AG08395 (cell line): Measurements from ENCODE around the gene GABRG3.
"Not testable (repeated sequence)": the region's sequence is repeated elsewhere in the genome, so short reads cannot be mapped to it uniquely, and the experiment has no call there.

Experiments used
- DNase-seq: peaks from one replicate; pipeline ENCODE4 v3.0.0; 2012; ENCODE audit warnings: mixed read lengths, low spot score

Gene GABRG3

DNA sequence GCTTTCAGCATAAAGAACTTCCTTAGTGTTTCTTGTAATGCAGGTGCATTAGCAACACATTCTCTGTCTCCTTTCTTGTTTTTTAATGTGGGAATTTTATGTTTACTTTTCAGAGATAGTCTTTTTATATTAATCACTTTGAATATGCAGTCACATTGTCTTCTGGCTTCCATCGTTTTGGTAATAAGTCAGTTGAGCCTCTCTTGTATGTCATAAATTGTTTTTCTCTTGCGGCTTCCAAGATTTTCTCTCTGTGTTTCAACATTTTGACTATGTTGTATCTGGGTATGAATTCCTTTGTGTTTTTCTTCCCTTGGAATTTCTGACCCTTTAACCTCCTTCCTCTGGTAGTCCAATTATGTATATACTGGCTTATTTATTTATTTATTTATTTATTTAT, 25.3 kb downstream of the GABRG3 start:
- DNase-seq = no peak

DNA sequence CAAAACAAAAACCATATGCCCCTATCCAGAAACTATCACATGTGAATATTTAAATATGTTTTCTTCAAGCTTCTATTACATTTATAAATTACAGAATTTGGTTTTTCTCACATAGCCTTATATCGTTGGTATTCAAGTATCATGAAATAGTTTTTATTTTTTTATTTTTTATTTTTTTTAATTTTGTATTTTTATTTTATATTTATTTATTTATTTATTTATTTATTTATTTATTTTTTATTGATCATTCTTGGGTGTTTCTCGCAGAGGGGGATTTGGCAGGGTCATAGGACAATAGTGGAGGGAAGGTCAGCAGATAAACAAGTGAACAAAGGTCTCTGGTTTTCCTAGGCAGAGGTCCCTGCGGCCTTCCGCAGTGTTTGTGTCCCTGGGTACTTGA, 32.0 kb downstream of the GABRG3 start:
- DNase-seq = not testable (repeated sequence)

DNA sequence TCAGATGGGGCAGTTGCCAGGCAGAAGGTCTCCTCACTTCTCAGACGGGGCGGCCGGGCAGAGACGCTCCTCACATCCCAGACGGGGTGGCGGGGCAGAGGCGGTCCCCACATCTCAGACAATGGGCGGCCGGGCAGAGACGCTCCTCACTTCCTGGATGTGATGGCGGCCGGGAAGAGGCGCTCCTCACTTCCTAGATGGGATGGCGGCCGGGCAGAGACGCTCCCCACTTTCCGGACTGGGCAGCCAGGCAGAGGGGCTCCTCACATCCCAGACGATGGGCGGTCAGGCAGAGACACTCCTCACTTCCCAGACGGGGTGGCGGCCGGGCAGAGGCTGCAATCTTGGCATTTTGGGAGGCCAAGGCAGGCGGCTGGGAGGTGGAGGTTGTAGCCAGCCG, 33.2 kb downstream of the GABRG3 start:
- not testable (repeated sequence) for DNase-seq

DNA sequence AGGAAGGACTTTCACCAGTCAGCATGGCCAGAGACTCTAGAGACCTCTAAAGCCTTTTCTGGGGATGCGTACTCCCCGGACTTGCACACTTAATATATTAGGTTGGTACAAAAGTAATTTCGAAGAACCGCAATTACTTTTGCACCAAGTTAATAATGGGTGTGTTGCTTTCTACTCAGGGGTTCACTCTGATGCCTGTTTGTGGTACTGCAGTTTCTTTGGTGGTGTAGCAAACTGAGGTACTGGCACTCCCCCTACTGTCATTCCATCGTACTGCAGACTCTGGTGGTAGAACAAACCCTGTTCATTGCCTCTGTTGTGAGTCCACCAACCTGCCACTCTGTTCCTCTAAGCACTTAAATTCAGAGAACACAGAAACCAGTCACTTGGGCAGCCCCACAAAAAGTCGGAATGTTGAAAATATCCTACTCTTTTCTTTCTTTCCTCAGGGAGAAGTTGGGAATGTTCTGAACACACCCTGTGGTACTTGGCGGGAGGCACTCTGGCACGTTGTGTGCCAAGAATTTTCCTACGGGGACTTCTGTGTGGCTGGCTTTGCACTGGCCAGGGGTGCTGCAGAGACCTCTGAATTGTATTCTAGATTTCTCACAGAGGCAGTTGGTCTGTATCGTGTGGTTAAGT, 46.3 kb downstream of the GABRG3 start:
- DNase-seq = peak; percentile 91

DNA sequence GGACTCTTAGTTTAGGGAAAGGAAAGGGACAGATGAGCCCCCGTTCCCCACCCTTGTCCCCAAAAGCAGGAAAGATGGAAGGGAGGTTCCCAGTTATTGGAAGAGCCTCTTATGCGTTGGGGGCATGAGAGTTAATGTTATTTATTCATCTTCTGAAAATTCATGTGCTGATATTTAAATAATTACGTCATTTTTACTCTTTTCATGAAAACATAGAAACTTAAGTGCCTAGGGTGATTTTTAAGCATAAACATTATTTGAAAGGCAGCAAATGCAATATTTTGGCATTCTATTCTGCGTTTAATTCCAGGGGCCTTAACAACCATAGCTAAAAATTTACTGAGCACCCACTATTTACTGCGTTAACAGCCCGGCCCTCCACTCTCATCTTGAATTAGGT, 48.7 kb downstream of the GABRG3 start:
- no peak for DNase-seq

DNA sequence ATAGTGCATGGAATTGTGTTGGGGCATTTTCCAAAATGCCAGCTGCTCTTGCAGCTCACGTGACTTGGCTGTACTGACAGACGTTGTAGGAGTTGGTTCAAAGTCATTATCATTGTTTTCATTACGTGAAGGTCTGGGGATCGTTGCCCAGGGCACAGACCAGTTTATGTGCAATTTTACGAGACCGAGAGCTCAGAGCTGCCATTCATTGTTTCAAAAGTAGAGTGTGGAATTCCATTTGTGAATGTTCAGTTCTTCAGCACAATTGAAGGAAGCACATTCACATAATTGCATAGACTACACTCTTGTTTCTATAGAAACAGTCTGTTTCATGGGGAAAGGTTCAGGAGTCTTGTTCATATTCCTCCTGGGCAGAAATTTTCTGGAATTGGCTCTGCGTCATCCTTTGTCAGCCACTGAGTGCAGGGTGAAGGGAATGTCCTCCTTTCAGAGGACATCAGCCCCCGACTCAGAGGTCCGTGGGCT, 54.5 kb downstream of the GABRG3 start:
- no peak for DNase-seq

DNA sequence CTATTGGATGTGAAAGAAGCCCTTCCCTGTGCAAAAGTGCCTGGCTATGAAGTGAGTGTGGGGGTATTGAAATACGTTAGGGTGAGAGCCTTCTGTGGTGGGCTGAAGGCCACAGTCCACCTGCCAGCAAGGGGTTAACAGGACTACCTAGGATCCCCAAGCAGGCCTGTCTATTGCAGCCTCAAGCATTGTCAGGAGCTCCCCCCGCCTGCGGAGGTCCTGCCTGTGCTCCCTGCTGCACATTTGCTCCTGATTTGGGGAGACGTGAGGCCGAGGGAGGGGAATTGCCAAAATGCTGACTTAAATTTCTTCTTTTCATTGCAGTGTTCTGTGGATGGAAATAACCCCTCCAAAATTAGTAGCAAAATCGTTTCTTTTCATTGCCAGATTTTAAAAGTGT, 56.2 kb downstream of the GABRG3 start:
- no peak for DNase-seq

DNA sequence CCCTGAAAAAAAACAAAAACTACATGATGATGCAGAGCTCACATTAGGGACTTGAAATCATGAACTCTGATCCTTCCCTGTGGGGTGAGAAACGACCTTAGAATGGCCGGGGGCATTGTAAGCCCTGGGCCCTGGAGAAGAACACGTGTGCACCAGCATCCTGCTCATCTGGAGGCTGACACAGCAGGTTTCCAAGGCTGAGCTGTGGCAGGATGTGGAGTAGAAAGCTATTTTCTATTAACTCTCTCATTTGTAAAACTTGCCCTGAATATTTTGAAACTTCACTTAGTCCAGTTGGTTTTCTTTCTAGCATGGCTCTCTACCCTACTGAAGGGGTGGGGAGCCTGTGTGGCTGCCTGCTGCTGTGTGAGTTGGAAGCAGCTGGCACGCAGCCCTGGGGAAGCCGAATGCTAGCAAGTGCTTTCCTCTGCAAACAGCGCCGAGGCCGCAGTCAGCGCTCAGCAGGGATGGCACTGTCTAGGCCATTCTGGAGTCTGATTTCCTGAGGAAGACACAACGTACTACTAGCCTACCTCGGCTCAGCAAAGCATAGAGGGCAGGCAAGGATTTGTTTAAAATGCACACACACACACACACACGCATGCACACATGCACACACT, 58.0 kb downstream of the GABRG3 start:
- peak; percentile 11 for DNase-seq

DNA sequence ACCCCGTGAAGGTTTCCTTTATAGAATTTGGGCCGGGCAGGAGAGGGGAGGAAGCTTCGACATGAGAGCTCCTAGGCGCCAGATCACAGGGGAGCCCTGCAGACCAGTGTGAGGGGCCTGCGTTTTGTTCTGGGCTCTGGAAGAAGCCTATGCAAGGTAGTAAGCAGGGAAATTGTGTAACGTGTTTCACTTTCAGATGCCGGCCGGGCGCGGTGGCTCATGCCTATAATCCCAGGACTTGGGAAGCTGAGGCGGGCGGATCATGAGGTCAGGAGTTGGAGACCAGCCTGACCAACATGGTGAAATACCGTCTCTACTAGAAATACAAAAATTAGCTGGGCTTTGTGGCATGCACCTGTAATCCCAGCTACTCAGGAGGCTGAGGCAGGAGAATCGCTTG, 65.2 kb downstream of the GABRG3 start:
- no peak for DNase-seq

DNA sequence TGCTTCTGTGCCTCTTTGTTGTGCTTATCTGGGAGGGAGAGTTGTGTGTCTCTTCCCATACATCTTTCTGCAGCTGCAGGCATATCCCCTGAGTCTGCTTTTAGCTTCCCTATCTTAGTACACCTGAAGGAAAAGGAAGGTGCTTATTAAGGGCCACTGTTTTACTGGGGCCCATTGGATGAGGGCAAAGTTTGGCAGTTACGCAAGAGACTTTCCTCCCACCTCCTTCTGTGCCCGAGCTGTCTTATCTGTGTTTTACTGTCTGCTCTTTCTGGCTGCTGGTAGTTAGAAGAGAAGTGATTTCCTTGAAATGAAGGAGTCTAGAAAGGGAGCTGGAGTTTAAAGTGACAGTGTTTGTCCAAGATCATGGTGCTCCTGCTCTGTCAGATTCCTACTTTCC, 66.5 kb downstream of the GABRG3 start:
- no peak for DNase-seq

DNA sequence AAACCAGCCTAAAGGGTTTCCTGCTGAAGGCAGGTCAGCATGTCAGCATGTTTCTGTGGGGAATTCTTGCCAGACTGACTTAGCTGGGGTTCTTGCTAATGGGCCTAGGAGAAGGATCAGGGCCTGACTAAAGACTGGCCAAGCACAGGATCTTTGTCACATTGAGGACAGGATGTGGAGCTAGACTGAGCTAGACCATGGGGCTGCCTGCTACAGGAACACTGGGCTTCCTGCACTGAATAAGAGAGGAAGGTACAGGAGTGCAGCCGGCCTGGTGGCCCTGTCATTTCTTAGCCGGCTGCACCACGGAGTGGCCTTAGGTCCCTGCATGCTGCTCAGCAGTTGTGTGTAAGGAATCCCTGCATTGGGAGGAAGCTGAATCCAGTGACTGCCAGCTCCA, 68.2 kb downstream of the GABRG3 start:
- DNase-seq = no peak

DNA sequence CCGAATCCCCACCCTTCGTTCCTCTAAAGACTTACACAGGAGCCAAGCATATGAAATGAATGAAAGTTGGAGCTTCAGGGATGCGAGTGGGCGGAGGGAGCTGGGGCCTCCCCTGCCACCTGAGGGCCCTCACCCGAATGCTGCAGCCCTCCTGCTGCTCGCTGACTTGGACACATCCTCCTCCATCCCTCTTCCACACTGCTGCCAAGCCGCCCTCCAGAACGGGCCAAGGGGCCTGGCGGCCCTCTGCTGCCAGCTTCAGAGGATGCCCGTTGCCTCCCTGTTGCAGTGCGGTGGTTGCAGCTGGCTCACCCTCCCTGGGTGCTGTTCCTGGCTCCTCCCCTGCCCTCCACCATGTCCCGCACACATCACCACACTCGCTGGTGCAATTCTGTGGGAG, 71.2 kb downstream of the GABRG3 start:
- no peak for DNase-seq

DNA sequence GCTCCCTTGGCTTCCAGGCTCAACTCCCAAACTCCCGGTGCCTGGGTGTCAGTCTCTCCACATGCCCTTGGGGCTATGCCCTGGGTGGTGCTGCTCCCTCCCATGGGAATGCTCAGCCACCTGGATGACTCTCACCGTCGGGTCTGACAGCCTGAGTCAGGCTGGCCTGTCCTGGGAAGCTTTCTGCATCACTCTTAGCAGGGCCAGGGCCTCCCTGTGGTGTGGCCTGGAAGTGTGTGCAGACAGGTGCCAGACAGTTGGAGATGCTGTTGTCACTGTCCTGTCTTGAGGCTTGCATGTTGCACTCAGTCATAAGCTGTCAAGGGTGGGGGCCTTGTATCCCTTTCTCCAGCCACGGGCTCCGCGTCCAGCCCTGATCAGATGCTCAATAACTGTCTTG, 71.7 kb downstream of the GABRG3 start:
- no peak for DNase-seq

DNA sequence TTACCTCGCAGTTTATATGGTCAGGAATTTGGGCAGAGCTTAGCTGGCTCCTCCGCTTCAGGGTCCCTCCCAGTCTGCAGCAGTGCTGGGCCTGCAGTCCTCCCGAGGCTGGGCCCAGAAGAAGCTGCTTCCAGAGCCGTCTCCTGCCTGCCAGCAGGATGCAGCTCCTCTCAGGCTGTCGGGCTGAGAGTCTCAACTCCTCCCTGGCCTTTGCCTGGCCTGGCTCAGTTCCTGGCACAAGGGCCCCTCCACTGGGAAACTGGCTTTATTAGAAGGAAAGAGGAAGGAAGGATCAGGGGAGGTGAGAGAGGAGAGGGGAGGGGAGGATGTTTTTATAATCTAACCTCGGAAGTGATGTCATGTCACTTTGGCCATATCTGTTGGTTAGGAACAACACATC, 72.8 kb downstream of the GABRG3 start:
- DNase-seq = no peak

DNA sequence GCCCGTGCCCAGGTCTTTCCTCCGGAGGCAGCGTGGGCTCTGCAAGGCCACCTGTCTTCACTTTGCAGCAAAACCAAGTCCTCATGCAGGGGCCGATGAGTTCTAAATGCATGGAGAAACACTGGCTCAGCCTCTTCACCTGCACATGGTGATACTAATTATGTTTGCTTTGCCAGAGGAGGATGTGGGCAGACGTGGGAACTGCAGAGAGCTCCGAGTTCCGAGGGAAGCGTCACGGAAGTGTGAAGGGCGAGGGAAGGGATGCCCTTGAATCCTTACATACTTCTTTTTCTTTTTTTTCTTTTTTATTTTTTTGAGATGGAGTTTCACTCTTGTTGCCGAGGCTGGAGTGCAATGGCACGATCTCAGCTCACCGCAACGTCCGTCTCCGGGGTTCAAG, 74.8 kb downstream of the GABRG3 start:
- no peak for DNase-seq

DNA sequence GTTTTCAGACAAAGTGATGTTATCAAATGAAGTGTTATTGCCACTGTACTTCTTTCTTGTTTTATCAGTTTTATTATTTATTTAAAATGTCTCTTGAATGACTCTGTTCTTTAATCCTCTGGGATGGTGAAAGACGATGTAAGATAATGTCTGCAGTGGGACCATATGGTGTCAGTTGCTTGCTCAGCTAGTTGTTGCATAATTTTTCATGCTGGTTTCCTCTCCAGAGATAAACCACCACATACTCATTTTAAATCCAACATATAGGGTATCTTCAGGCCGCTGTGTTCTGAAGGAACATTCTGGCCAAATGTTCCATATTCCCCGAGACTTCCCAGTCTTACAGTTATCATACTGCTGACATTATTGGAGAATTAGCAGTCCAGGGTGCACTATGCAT, 75.9 kb downstream of the GABRG3 start:
- no peak for DNase-seq

DNA sequence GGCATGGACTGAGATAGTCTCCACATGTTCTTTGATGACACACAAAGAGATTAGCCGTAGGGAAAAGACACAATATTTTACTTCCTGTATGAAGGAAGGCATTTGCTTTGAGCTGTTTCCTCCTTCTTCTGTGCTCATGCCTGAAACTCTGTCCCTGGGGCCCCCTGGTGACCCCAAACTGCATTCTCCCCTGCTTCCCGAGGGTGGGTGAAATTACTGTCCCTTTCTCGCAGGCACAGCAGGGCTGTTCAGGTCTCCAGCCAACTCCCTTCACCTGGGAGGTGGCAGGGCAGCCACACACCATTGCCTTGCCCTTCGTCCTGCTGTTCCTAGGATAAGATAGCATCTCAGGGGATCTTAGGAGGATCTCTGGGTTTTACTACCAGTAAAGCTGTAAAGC, 79.2 kb downstream of the GABRG3 start:
- no peak for DNase-seq

DNA sequence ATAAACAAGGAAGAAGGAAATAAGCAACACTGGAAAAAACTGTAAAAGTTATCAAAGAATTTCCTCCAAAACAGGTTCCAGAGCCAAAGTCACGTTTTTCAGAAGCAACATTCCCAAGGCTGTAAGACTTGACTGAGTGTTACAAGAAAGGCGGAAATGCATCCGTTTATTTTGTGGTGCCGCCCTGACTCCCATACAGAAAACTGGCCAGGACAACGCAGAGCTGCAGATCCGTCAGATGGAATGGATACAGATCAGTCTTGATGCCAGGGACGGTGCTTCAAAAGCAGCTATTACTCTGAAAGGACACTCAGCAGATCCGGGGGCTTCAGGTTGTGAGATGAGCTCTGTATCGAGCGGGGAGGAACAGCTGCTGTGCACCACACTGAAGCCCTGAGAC, 83.4 kb downstream of the GABRG3 start:
- DNase-seq = no peak

DNA sequence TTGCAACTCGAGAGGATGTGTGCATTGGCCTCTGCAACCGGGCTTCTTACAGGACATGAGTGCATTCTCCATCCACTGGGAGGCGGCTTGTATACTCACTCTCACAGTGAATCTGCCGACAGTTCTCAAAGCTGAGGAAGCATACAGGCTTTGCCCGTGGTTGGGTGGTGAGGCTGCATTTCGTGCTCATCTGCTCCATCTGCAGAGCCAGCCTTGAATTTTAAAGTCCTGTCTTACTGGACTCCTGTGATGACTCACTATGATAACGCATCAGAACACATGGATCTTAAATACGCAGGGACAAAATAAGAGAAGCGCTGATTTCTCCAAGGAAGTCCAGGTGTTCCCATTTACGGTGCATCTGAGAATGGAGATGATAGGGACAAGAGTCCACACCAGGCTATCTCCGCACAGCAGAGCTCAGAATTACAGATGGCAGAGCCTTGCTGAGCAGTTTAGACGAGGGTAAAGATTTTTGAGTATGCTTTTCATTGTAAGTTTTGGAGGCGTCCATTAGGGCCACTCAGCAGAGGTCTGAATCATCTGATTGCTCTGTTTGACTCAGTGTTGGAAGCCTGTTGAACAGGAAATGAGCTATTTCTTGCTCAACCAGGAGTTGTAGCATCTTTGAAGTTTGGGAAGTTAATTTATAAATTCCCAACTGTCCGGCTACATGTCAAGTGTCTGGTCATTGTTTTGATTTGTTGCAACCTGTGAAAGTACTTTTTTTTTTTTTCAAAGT, 87.1 kb downstream of the GABRG3 start:
- peak; percentile 65 for DNase-seq

DNA sequence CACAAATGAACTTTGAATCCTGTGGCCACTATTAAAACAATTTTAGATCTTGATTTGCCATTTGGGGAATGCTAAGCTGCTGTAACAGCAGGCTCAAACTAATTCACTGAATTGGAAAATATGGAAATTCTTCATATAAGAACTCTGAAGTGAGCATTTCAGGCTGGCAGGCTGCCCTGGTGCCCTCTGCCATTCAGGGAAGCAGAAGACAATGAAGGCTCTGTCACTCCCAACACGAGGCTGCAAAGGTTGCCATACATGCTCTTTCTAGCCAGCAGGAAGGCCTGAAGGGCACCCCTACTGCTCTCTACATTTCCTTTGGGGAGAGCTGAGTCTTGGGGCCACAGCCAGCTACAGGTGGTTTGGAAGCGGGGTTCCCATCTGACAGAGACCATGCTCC, 88.0 kb downstream of the GABRG3 start:
- no peak for DNase-seq

DNA sequence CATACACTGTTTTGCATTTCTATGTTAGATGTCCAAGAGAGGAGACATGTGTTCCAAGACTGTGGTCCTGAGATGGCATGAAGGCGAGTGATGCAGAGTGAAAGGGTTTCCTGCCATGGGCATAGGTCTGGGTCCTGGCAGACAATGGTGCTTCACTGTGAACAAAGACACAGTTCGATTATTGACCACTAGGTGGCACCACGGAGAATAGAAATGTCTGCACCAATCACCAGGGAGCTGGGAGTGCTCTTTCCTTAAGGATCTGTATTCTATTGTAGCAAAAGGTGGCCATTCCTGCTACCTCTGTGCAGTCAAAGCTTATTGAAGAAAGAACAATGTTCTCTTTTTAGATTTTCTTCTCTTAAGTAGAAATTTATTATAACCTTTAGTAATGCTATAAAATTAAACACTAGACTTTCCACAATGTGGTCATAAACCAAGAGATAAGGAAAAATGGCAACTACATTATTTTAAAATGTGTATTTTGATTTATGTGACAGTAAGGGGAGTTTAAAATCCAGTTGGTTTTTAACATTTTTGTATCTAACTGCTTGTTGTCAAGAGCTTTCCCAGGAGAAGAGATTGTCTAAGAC, 88.7 kb downstream of the GABRG3 start:
- peak; percentile 64 for DNase-seq

DNA sequence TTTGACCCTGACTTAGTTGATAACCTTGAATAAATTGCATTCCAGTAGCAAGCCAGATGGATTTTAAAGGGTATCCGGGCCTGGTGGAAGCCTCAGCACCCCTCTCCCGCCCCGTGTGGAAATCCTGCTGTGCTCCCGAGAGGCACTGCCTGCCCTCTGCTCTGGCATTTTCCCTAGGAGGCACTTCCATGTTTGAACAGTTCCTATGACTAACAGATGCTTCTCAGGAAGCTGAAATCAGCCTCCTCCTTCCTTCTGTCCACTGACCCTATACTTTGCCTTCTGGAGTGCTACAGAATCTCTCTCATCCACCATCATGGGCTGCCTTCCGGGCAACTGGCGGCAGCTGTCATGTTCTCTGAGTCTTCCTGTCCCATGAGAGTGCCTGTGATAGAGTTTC, 90.8 kb downstream of the GABRG3 start:
- DNase-seq = no peak

DNA sequence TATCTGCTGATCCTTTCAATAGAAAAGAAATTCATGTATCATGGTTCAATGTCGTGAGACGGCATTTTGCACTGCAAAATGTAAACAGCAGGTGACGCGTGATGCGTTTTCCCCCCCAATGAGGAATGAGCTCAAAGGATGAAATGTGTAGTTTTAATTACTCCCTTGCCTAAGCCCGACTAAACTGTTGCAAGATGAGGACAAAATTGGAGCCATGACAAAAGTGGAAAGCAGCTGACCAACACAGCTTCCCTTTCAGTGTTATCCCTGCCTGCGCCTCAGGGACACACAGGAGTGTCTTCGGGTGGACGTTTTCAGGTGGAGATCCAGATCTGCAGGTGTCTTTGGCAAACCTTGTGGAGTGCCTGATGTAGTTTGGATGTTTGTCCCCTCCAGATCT, 92.0 kb downstream of the GABRG3 start:
- no peak for DNase-seq
